GM21515 (cell line): ENCODE measurements around the gene DNAJB13.

ENCODE experiments used
- ATAC-seq: cut with Tn5 transposase; IDR thresholded peaks from one replicate; pipeline ENCODE4 v1.9.1; 2021; ENCODE audit not compliant: unreplicated experiment

Gene DNAJB13

GRCh38 chr11:73998846-73999575 lies 48.2 kb downstream of the DNAJB13 start:
- ATAC-seq = no peak

- ATAC-seq = no peak
Measured at GRCh38 chr11:73999581-74000306, 48.9 kb downstream of the DNAJB13 start.

- ATAC-seq = no peak
Measured at GRCh38 chr11:74000307-74001133, 49.7 kb downstream of the DNAJB13 start.

- ATAC-seq = no peak
Measured at GRCh38 chr11:74001822-74002286, 51.0 kb downstream of the DNAJB13 start.

- no peak for ATAC-seq
Measured at GRCh38 chr11:74002832-74003231, 52.0 kb downstream of the DNAJB13 start.

- ATAC-seq = no peak
Measured at GRCh38 chr11:74004046-74004695, 53.3 kb downstream of the DNAJB13 start.

- ATAC-seq = no peak
Measured at GRCh38 chr11:74004759-74005615, 54.2 kb downstream of the DNAJB13 start.

- ATAC-seq = no peak
Measured at GRCh38 chr11:74005721-74006517, 55.1 kb downstream of the DNAJB13 start.

GRCh38 chr11:74006743-74007304 lies 56.0 kb downstream of the DNAJB13 start:
- ATAC-seq = no peak

- ATAC-seq = no peak
Measured at GRCh38 chr11:74007691-74008372, 57.0 kb downstream of the DNAJB13 start.

- no peak for ATAC-seq
Measured at GRCh38 chr11:74008373-74009229, 57.8 kb downstream of the DNAJB13 start, which contains the start of gene UCP3. Gene UCP3 (minus strand): TSS chr11:74009085. CDS start chr11:74007042, 2,043 bp downstream.

- ATAC-seq = no peak
Measured at GRCh38 chr11:74009230-74009547, 58.4 kb downstream of the DNAJB13 start.

GRCh38 chr11:74009675-74010305 lies 59.0 kb downstream of the DNAJB13 start:
- ATAC-seq = no peak

GRCh38 chr11:74010306-74011300 lies 59.8 kb downstream of the DNAJB13 start:
- no peak for ATAC-seq

GRCh38 chr11:74011360-74012073 lies 60.7 kb downstream of the DNAJB13 start:
- ATAC-seq = peak; percentile 82
